Activated CD8-positive, alpha-beta memory T cell treated with anti-CD3 and anti-CD28 coated beads, Interleukin-2, amount 50 U/mL, for 48 hours (primary cell): ENCODE data around the gene CAMK2B.

ENCODE experiments used
- DNase-seq: peaks from one replicate; pipeline ENCODE4 v3.0.0-alpha.2; 2020

Gene CAMK2B

GRCh38 chr7:44247868-44248651 is 77.3 kb downstream of the CAMK2B start:
- DNase-seq = no peak

GRCh38 chr7:44246396-44247113 is 78.8 kb downstream of the CAMK2B start:
- DNase-seq = no peak

GRCh38 chr7:44244282-44244681 is 81.1 kb downstream of the CAMK2B start:
- peak; percentile 79 for DNase-seq

- no peak for DNase-seq
Observed at GRCh38 chr7:44242091-44242490, 83.3 kb downstream of the CAMK2B start.

GRCh38 chr7:44240983-44241510 is 84.3 kb downstream of the CAMK2B start:
- peak; percentile 76 for DNase-seq

DNA sequence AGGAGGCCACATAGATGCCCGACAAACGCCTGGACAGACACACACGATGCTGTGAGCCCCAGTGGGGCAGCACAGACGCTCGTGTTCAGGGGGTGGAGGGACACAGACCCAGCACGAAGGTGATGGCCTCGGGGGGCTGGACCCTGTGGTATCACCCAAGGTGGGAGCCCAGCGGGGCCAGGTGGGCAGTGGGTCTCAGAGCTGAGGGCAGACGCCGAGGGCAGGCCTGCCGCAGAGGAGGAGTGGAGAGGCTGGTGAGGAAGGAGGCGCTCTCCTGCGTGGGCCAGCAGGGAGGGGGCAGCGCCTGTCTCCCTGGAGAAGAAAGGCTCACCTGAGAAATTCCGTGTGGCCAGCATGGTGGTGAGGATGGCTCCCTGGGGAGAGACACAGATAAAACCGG is 85.0 kb downstream of the CAMK2B start:
- no peak for DNase-seq

- no peak for DNase-seq
Observed at GRCh38 chr7:44239361-44239760, 86.0 kb downstream of the CAMK2B start.

DNA sequence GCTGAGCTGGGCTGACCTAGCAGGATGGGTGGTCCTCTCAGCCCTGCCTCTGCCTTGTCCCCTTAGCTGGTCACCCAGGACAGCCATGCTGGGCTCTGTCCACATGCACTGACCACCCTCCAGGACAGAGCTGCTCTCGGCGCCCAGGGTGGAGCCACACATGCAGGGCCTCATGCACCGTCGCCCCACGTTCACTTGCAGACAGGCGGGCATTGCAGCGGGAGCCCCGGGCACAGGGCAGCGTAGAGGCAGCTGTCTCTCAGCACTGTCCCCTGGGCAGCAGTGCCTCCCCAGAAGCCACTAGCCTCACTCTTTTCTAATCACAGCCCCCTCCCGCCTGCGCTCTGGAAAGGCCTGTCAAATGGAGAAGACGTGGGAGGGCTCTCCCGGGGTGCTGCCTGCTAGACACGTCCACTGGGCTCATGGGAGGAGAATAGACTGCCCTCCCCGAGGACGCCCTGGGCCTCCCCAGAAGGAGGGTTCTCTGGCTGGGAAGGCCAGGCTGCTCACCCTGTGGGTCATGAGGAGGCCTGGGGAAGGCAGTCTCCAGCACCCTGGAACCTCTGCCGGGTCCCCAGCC is 87.2 kb downstream of the CAMK2B start:
- no peak for DNase-seq

DNA sequence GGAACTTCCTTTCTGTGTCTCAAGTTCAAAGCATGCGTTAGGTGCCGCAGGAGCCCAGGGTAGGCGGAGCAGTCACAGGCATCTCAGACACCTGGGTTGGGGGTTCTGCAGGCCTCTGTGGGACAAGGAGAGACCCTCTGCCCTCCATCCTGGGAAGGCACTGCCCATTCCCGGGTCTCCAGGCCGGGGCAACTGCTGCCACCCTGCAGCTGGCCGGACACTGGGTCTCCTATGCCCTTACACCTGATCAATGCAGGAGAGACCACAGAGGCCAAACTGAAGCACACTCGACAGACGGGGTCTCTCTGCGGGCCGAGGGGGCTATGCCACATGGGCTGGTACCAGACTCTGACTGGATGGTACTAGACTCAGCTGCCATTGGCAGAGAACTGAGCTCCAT is 87.7 kb downstream of the CAMK2B start:
- DNase-seq = no peak

- DNase-seq = no peak
Observed at GRCh38 chr7:44236333-44236728, 89.1 kb downstream of the CAMK2B start.

- DNase-seq = no peak
Observed at GRCh38 chr7:44235582-44236332, 89.6 kb downstream of the CAMK2B start.

GRCh38 chr7:44235066-44235465 is 90.3 kb downstream of the CAMK2B start:
- no peak for DNase-seq

DNA sequence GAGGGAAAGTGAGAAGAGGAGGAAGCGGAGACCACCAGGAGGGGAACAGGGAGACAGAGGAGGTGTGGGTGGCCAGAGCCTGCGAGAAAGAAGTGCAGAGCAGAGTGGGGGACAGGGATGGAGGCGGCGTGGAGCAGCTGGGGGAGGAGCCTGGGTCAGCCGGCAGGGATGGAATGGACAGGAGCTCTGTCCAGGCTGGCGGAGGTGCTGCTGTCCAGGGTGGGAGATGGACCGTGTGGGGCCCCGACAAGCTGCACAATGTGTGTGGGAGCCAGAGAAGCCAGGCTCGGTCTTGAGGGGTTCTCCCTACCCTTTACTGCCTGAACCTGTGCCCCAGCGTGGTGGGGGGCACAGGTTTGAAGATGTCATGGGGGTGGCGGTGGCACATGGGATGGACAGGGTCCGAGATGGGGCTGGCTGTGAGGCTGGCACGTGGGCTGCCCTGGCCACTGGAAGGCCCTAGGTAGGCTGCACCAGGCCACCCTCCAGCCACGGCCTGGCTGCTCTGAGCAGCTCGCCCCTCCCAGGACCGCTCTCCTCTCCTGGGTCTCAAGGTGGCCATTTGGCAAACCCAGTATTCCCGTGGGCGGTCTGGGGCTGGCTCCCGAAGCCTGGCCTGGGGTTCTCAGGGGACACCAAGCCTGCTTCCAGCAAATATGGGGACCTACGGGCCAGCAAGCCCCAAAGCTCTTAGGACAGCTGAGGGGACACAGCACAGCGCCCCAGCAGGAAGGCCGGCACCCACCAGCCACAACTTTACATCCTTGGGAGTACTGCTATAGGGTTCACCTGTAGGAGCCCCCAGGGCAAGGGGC is 92.3 kb downstream of the CAMK2B start:
- DNase-seq = no peak

DNA sequence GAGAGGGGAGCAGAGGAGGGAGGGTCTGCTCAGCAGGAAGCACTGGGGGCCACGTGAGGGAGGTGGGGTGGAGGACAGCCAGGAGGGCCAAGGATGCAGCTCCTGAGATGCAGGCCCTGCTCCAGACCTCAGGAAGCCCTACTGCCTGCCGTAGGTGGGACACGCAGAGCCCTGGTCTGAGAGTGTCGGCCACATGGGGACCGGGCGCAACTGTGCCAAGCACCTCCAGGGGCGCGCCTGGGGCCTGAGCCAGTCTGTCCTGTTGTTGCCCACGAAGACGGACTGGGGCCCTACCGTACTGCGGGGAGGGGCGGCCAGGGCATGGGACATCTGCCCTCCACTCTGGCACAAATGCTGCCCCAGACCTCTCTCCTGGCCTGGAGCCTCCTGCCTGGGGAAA is 93.0 kb downstream of the CAMK2B start:
- DNase-seq = no peak

DNA sequence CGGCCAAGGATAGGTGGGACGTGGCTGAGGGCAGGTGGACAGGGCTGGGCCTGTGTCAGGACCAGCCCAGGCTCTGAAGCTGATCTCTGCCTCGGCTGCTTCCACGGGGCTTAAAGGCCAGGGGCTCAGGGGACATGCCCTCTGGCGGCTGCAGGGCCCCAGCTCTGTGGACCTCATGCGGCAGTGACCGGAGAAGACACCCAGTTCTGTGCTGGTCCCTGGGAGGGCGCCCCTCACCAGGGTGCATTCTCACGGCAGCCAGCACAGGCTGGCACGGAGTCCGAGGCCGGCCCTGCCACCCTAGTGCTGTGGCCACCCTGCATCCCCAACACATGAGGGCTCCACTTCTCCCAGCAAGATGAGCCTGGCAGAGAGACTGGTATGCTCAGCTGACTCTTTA is 94.3 kb downstream of the CAMK2B start:
- no peak for DNase-seq

DNA sequence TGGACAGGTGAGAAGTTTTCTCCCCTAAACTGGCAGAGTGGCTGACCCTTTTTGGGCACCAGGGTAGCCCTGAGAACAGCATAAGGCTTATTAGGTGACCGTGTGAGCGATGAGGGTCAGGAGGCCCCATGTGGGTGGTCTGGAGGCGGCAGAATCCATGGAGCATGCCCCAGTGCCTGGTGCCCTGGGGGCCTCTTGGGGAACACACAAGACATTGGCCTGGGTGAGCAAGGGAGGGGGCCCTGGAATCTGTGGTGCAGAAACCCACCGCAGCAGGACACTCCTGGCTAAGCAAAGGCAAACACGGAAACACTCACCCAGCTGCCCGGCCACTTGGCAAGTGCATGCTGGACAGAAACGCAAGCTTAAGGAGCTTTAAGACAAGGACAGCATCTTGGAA is 95.1 kb downstream of the CAMK2B start:
- DNase-seq = no peak

- DNase-seq = no peak
Observed at GRCh38 chr7:44229546-44230105, 95.8 kb downstream of the CAMK2B start.

- DNase-seq = no peak
Observed at GRCh38 chr7:44228571-44229350, 96.6 kb downstream of the CAMK2B start.

DNA sequence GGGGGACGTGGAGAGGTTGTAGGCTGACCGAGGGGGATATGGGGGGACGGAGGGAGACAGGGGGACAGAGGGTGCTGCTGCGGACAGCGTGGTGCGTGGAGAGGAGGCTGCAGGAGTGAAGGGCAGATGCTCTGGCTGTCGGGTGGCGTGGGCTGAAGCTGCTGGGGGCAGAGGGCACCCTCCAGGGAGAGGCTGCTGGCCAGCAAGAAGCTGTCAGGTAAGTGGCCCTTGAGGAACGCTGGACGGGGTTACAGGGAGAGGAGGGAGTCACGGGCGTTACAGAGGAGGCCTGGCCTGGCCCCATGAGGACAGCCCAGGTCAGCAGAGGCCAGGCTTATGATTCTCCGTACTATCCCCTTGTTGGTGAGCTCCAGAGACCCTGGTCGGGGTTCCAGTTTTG is 97.5 kb downstream of the CAMK2B start:
- no peak for DNase-seq

GRCh38 chr7:44226396-44226753 is 99.0 kb downstream of the CAMK2B start:
- DNase-seq = no peak
